Ishikawa (cell line): ENCODE data around the gene TEP1.

Experiments used
- CEBPB ChIP-seq: IDR thresholded peaks from 2 replicates; pipeline ENCODE4 v1.6.1; 2012
- CREB1 ChIP-seq: IDR thresholded peaks from 2 replicates; pipeline ENCODE4 v1.6.1; 2012; ENCODE audit warnings: low read depth
- EGR1 ChIP-seq: IDR thresholded peaks from 2 replicates; pipeline ENCODE4 v1.6.1; 2012
- EP300 ChIP-seq: IDR thresholded peaks from 2 replicates; pipeline ENCODE4 v1.6.1; 2012; ENCODE audit warnings: borderline replicate concordance
- FOXM1 ChIP-seq: IDR thresholded peaks from 2 replicates; pipeline ENCODE4 v1.6.1; 2012; ENCODE audit warnings: low read depth, borderline replicate concordance
- NFIC ChIP-seq: IDR thresholded peaks from 2 replicates; pipeline ENCODE4 v1.6.1; 2012
- RAD21 ChIP-seq: IDR thresholded peaks from 2 replicates; pipeline ENCODE4 v1.6.1; 2012; ENCODE audit warnings: low read depth
- TAF1 ChIP-seq: IDR thresholded peaks from 2 replicates; pipeline ENCODE4 v1.6.1; 2012; ENCODE audit warnings: low read depth, mild to moderate bottlenecking
- TCF12 ChIP-seq: IDR thresholded peaks from 2 replicates; pipeline ENCODE4 v1.6.1; 2012; ENCODE audit warnings: low read depth
- TEAD4 ChIP-seq: IDR thresholded peaks from 2 replicates; pipeline ENCODE4 v1.6.1; 2012
- YY1 ChIP-seq: IDR thresholded peaks from 2 replicates; pipeline ENCODE4 v1.6.1; 2012; ENCODE audit warnings: low read depth
- ZBTB7A ChIP-seq: IDR thresholded peaks from 2 replicates; pipeline ENCODE4 v1.6.1; 2012; ENCODE audit warnings: low read depth
- TF ChIP-seq, protein P1 (sequence below): IDR thresholded peaks from 2 replicates; pipeline ENCODE4 v1.6.1; 2012
- TF ChIP-seq, protein P2 (sequence below): IDR thresholded peaks from 2 replicates; pipeline ENCODE4 v1.6.1; 2012
- TF ChIP-seq, protein P3 (sequence below): IDR thresholded peaks from 2 replicates; pipeline ENCODE4 v1.6.1; 2012; ENCODE audit warnings: low read depth, mild to moderate bottlenecking

TEP1 gene

DNA sequence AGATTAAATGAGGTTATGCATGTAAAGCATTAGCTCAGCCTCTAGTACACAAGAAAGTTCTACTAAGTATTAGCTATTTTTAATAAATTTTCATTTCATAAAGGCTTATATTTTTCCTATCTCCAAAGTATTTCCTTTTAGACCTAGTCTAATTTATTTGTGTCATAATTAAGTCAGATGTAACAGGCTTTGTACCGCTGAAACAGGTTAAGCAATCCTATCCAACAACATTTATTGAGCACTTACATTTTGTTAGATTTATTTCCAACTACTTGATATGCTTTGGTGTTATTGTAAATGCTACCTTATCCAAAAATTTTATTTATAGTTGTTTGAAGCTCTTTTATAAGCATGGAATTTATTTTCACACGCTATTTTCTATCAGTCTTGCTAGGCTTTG, 71.7 kb downstream of the TEP1 start:
- TF ChIP-seq FOXM1, result no peak
- no peak for TF ChIP-seq EGR1

DNA sequence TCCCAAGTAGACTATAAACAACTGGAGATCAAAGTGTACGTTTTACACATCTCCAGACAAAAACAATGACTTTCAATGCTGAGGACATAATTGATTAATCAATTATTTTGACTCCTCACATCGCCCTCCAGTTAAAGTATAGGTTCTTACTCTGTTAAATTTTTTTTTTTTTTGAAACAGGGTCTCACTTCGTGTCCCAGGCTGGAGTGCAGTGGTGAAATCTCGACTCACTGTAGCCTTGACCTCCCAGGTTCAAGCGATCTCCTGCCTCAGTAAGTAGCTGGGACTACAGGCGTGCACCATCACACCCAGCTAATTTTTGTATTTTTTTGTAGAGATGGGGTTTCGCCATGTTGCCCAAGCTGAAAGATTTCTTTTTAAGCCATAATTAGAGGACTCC, 79.3 kb downstream of the TEP1 start:
- TF ChIP-seq CREB1 (no peak), NFIC (no peak), FOXM1 (no peak), TEAD4 (no peak), EGR1 (no peak), TAF1 (no peak), ZBTB7A (no peak), TCF12 (no peak), RAD21 (no peak), CEBPB (no peak), YY1 (no peak), EP300 (no peak)
- TF ChIP-seq, protein P1, sequence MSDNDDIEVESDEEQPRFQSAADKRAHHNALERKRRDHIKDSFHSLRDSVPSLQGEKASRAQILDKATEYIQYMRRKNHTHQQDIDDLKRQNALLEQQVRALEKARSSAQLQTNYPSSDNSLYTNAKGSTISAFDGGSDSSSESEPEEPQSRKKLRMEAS, result no peak
- TF ChIP-seq, protein P2, sequence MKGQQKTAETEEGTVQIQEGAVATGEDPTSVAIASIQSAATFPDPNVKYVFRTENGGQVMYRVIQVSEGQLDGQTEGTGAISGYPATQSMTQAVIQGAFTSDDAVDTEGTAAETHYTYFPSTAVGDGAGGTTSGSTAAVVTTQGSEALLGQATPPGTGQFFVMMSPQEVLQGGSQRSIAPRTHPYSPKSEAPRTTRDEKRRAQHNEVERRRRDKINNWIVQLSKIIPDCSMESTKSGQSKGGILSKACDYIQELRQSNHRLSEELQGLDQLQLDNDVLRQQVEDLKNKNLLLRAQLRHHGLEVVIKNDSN, result no peak
- TF ChIP-seq, protein P3, sequence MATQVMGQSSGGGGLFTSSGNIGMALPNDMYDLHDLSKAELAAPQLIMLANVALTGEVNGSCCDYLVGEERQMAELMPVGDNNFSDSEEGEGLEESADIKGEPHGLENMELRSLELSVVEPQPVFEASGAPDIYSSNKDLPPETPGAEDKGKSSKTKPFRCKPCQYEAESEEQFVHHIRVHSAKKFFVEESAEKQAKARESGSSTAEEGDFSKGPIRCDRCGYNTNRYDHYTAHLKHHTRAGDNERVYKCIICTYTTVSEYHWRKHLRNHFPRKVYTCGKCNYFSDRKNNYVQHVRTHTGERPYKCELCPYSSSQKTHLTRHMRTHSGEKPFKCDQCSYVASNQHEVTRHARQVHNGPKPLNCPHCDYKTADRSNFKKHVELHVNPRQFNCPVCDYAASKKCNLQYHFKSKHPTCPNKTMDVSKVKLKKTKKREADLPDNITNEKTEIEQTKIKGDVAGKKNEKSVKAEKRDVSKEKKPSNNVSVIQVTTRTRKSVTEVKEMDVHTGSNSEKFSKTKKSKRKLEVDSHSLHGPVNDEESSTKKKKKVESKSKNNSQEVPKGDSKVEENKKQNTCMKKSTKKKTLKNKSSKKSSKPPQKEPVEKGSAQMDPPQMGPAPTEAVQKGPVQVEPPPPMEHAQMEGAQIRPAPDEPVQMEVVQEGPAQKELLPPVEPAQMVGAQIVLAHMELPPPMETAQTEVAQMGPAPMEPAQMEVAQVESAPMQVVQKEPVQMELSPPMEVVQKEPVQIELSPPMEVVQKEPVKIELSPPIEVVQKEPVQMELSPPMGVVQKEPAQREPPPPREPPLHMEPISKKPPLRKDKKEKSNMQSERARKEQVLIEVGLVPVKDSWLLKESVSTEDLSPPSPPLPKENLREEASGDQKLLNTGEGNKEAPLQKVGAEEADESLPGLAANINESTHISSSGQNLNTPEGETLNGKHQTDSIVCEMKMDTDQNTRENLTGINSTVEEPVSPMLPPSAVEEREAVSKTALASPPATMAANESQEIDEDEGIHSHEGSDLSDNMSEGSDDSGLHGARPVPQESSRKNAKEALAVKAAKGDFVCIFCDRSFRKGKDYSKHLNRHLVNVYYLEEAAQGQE, result no peak

DNA sequence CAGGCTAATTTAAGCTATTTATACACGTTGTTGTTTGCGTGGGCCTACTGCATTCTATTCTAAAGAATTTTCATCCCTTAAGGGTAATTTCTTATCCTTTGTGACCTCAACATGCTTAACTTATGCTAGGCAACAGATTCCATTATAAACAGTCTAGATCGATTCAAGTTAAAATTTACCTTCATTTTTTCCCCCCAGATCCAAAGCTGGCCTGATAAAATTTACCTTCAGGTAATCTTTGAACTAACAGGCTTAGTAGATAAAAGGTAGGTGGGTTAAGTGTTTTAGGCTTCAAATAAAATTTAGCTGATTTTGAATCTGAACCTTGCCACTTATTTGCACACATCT, 79.8 kb downstream of the TEP1 start:
- TF ChIP-seq TCF12 (no peak), YY1 (no peak), RAD21 (no peak)
- TF ChIP-seq, protein P3, result no peak
- TF ChIP-seq, protein P1, result no peak

DNA sequence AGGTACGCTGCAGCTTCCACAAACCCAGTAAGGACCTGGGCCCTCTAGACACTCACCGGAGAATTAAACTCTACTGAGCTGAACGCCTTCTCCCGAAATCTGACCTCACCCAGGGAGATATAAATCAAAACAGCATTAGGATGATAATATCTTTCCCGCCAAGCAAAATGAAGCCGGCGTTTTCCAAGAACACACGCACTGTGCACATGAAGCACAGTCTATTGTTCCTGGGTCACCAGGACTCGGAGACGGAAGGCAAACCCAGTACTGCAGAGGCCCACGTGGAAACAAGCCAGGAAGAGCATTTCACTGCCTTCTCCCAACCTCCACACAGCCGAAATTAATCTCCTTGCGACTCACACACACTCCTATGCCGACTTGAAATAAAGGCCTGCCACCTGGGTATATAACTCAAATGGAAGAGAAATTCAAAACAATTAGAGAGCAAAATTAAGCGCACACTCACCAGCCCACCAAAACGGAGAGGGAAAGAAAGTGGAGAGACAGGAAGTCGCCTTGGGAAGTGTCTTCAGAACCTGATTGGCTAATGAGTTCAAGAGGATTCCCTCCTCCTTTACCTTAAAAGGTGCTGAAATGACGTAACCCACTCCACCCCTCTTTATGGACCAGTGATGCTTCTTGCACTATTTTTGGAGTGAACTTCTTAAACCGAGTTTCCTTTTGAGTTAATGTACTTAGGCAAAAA, 80.4 kb downstream of the TEP1 start, which contains the start of gene CCNB1IP1:
TSS of gene CCNB1IP1 (minus strand) at position 492 of the 706 bp plus-strand sequence. CDS start 16,756 bp downstream, outside the sequence.
- 0 out of 2 replicates have a peak, but pooled peaks have one; percentile 33 for TF ChIP-seq TAF1
- TF ChIP-seq YY1, result no peak
- TF ChIP-seq, protein P3, result no peak
- TF ChIP-seq, protein P1, result peak; percentile 93
- TF ChIP-seq, protein P2, result no peak; the same call in 1 of the 2 replicates
- TF ChIP-seq NFIC, result 0 out of 2 replicates have a peak, but pooled peaks have one; percentile 16

DNA sequence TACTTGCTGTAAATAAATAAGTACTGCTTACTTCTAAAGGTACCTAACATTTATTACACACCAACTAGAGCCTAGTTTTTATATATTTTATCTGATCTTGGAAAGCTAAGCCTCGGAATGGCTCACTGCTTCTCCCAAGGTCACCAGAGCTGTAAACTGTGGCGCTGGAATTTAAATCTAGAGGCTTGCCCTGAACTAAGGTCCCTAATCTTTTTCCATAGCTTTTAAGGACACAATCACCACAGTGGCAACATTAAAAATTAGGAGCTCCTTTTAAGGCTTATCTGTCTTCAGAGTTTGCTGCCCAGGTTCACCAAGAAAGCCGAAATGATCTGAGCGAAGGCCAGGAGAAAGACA, 80.9 kb downstream of the TEP1 start:
- TF ChIP-seq EP300, result no peak
- TF ChIP-seq YY1, result no peak
- no peak for TF ChIP-seq ZBTB7A
